Gastrocnemius medialis (tissue), 4 donors: ENCODE measurements around the gene CALD1.

ENCODE experiments used
- POLR2A ChIP-seq, 2 donors: fragments of 450-650 bp; IDR thresholded peaks; one replicate each; pipeline ENCODE4 v1.6.1; 2017; ENCODE audit warnings: antibody characterized with exemption in 2 of 2, mild to moderate bottlenecking in 2 of 2, moderate library complexity in 2 of 2
- TF ChIP-seq, protein P1 (sequence below), 5 experiments: fragments of 450-650 bp in 3 of 5; fragments of 200-600 bp in 2 of 5; sonication (generic) in 2 of 5; IDR thresholded peaks in 4 of 5; conservative IDR thresholded peaks in 1 of 5; 1 replicate in 4 of 5; 2 replicates in 1 of 5; pipeline ENCODE4 v1.5.1; 2016 to 2019; ENCODE audit warnings: antibody characterized with exemption in 5 of 5, mild to moderate bottlenecking in 3 of 5, moderate library complexity in 3 of 5

DNA sequence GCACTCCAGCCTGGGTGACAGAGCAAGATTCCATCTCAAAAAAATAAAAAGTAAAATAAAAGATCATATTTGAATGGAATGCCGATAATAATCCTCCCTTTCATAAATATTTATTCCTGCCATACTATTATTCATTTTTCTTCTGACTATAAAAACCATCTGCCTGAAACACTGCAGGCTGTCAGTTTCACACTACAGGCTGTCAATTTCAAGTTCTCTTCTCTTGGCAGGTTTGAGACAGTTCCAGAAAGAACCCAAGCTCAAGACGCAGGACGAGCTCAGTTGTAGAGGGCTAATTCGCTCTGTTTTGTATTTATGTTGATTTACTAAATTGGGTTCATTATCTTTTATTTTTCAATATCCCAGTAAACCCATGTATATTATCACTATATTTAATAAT lies 188.7 kb downstream of the CALD1 start:
- TF ChIP-seq, protein P1, sequence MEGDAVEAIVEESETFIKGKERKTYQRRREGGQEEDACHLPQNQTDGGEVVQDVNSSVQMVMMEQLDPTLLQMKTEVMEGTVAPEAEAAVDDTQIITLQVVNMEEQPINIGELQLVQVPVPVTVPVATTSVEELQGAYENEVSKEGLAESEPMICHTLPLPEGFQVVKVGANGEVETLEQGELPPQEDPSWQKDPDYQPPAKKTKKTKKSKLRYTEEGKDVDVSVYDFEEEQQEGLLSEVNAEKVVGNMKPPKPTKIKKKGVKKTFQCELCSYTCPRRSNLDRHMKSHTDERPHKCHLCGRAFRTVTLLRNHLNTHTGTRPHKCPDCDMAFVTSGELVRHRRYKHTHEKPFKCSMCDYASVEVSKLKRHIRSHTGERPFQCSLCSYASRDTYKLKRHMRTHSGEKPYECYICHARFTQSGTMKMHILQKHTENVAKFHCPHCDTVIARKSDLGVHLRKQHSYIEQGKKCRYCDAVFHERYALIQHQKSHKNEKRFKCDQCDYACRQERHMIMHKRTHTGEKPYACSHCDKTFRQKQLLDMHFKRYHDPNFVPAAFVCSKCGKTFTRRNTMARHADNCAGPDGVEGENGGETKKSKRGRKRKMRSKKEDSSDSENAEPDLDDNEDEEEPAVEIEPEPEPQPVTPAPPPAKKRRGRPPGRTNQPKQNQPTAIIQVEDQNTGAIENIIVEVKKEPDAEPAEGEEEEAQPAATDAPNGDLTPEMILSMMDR (IDR thresholded peaks at IDR 0.05 in 4 of 5, conservative IDR thresholded peaks at IDR 0.05 in 1 of 5): no peak
- TF ChIP-seq POLR2A (IDR thresholded peaks at IDR 0.05): no peak
